Transverse colon (tissue), 4 donors: ENCODE results near the gene RRAD. TPM values are rescaled to one million over a fixed set of nuclear protein-coding genes. Genes with fewer than 3 reads are reported as not detected.

Experiments used
- DNase-seq: peaks from one replicate; pipeline ENCODE4 v3.0.0-alpha.2; 2019
- H3K27ac ChIP-seq, 4 donors: fragments of 200-600 bp; sonication (generic); 2 replicates each; pipeline ENCODE4 v1.5.1; 2016 to 2018; ENCODE audit warnings: inconsistent platforms in 4 of 4
- H3K27me3 ChIP-seq: fragments of 200-600 bp; sonication (generic); 2 replicates; pipeline ENCODE4 v1.5.1; 2017; ENCODE audit warnings: inconsistent platforms
- H3K36me3 ChIP-seq, 4 donors: fragments of 200-600 bp; sonication (generic); 2 replicates each; pipeline ENCODE4 v1.5.1; 2017 to 2019; ENCODE audit warnings: inconsistent platforms in 4 of 4
- H3K4me1 ChIP-seq, 4 donors: fragments of 200-600 bp; sonication (generic); 2 replicates each; pipeline ENCODE4 v1.5.1; 2017 to 2020; ENCODE audit warnings: inconsistent platforms in 4 of 4
- H3K4me3 ChIP-seq, 4 donors: fragments of 200-600 bp; sonication (generic); 1 replicate in 1 of 4; 2 replicates in 3 of 4; pipeline versions ENCODE4 v1.5.1 to v1.6.1; 2017 to 2019; ENCODE audit warnings: inconsistent platforms in 4 of 4
- H3K9me3 ChIP-seq, 2 donors: fragments of 200-600 bp; sonication (generic); 2 replicates each; pipeline ENCODE4 v1.5.1; 2017 to 2019; ENCODE audit warnings: inconsistent platforms in 2 of 2
- EP300 ChIP-seq: sonication (generic); formaldehyde crosslinking; IDR thresholded peaks from one replicate; pipeline ENCODE4 v1.6.1; 2017; ENCODE audit warnings: antibody characterized with exemption, low read depth
- POLR2A ChIP-seq: fragments of 450-650 bp; IDR thresholded peaks from one replicate; pipeline ENCODE4 v1.6.1; 2016; ENCODE audit warnings: antibody characterized with exemption, mild to moderate bottlenecking, moderate library complexity
- POLR2AphosphoS5 ChIP-seq, 3 donors: sonication (generic); formaldehyde crosslinking; IDR thresholded peaks; one replicate each; pipeline ENCODE4 v1.6.1; 2016; ENCODE audit warnings: antibody characterized with exemption in 3 of 3
- WGBS, 2 donors: methylation state at CpG; one replicate each; pipeline ENCODE4 v1.1.5; 2018; ENCODE audit warnings: low coverage in 1 of 2; 5-methylcytosine and 5-hydroxymethylcytosine counted together
- in situ Hi-C, 4 donors: fragments of 200-750 bp; cut with MboI; loops; one replicate each; pipeline versions ENCODE4 v1.15.0 to v1.15.1; 2017; ENCODE audit warnings: low sequenced_read_pairs in 3 of 4, low pct_ligation_motif_present in 1 of 4, low pct_unique_long_range_greater_than_20kb in 1 of 4
- intact Hi-C: fragments of 100-400 bp; cut with DNase I; formaldehyde crosslinking; loops from one replicate; pipeline ENCODE4 v1.15.1; 2023; ENCODE audit warnings: low total_unique reads
- total RNA-seq, 4 donors: library from RNA; depleted of rRNA; stranded (reverse); fragments of >200 nt; gene quantifications; one replicate each; pipeline ENCODE4 v1.1.0, GENCODE V29; 2016
- TF ChIP-seq, protein P1 (sequence below), 5 experiments: fragments of 200-600 bp in 3 of 5; fragments of 450-650 bp in 2 of 5; sonication (generic) in 3 of 5; IDR thresholded peaks; 1 replicate in 2 of 5; 2 replicates in 3 of 5; pipeline ENCODE4 v1.5.1; 2016 to 2017; ENCODE audit warnings: antibody characterized with exemption in 5 of 5, inconsistent platforms in 3 of 5, mild to moderate bottlenecking in 2 of 5, moderate library complexity in 1 of 5

Gene RRAD
- total RNA-seq, 4 donors from 2014 or later: 3.5 to 15.3 (median 4.2) TPM; not detected in 1

DNA sequence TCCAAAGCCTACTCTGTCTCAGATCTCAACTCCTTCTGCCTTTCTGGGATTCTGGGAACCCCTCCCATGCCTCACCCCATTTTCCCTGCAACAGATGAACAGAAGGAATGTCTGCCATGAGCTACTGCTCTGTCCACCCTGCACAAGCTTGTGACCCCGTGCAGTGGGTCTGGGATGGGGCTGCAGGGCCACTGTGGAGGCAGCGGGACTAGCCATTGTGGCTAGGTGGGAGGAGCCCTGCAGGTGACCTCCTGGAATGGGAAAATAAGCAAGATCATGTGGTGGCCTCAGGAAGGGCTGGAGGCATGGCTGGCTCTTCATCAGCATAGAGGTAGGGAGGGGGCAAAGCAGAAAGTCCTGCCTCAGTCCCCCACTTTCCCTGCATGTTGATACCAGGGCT is 31.3 kb downstream of the RRAD start:
- in situ Hi-C loops (no loop called here), intact Hi-C loops (loop anchor here (2.0 kb wide), 1 partner anchor 35 kb away; no protein-coding TSS in a partner anchor)
- TF ChIP-seq, protein P1, sequence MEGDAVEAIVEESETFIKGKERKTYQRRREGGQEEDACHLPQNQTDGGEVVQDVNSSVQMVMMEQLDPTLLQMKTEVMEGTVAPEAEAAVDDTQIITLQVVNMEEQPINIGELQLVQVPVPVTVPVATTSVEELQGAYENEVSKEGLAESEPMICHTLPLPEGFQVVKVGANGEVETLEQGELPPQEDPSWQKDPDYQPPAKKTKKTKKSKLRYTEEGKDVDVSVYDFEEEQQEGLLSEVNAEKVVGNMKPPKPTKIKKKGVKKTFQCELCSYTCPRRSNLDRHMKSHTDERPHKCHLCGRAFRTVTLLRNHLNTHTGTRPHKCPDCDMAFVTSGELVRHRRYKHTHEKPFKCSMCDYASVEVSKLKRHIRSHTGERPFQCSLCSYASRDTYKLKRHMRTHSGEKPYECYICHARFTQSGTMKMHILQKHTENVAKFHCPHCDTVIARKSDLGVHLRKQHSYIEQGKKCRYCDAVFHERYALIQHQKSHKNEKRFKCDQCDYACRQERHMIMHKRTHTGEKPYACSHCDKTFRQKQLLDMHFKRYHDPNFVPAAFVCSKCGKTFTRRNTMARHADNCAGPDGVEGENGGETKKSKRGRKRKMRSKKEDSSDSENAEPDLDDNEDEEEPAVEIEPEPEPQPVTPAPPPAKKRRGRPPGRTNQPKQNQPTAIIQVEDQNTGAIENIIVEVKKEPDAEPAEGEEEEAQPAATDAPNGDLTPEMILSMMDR (IDR thresholded peaks at IDR 0.05): no peak
- TF ChIP-seq POLR2AphosphoS5 (IDR thresholded peaks at IDR 0.05): no peak
- TF ChIP-seq EP300: no peak
- no peak overlapping the region for H3K27ac ChIP-seq
- no peak for DNase-seq
- H3K4me1 ChIP-seq: peaks cover 5 to 34% (median 20%) of the 10 kb centered on the region in 4 donors
- H3K4me3 ChIP-seq: no peak overlapping the region
- no peaks in the 10 kb centered on the region for H3K36me3 ChIP-seq
- no peaks in the 10 kb centered on the region for H3K27me3 ChIP-seq
- H3K9me3 ChIP-seq: no peaks in the 10 kb centered on the region
- 83% methylated on average over 2 of the region's 2 CpGs; no CpG with 5 or more reads in 1 of the 2 donors for WGBS, 2 donors

DNA sequence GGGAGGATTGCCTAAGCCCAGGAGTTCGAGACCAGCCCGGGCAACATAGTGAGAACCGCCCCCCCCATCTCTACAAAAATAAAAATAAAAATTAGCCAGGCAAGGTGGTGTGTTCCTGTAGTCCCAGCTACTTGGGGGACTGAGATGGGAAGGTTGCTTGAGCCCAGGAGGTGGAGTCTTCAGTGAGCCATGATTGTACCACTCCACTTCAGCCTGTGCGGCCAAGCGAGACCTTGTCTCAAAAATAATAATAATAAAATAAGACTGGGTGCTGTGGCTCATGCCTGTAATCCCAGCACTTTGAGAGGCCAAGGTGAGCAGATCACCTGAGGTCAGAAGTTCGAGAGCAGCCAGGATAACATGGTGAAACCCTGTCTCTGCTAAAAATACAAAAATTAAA is 33.5 kb downstream of the RRAD start:
- in situ Hi-C loops (no loop called here), intact Hi-C loops (no loop called here)
- no peaks in the 10 kb centered on the region for H3K27me3 ChIP-seq
- TF ChIP-seq, protein P1 (IDR thresholded peaks at IDR 0.05): no peak
- no peak for TF ChIP-seq POLR2AphosphoS5 (IDR thresholded peaks at IDR 0.05)
- 95 to 98% methylated on average over 6 of the region's 6 CpGs for WGBS, 2 donors
- H3K4me3 ChIP-seq: no peak overlapping the region
- peaks cover 0 to 14% (median 11%) of the 10 kb centered on the region in 4 donors for H3K4me1 ChIP-seq
- no peak for DNase-seq
- H3K27ac ChIP-seq: no peak overlapping the region
- H3K9me3 ChIP-seq: no peaks in the 10 kb centered on the region
- H3K36me3 ChIP-seq: peaks cover 0 to under 1% (median 0%) of the 10 kb centered on the region in 4 donors

DNA sequence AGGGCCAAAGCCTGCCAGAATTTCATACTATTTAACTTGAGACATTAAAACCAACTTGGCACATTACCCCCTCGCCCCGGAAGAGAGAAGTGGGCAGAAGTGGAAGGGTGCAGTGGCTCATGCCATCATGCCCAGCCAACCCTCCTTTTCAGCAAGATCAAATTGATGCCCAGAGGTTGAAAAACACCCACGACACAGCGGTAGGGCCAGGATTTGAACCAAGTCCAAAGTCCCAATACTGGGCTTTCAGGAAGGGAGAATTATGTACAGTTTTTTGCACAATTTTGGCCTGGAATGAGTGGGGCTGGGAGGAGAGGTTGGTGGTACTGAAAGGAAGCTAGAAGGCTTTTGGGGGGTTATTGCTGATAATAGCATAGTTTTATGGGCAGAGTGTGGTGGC is 34.0 kb downstream of the RRAD start:
- intact Hi-C loops: no loop called here

DNA sequence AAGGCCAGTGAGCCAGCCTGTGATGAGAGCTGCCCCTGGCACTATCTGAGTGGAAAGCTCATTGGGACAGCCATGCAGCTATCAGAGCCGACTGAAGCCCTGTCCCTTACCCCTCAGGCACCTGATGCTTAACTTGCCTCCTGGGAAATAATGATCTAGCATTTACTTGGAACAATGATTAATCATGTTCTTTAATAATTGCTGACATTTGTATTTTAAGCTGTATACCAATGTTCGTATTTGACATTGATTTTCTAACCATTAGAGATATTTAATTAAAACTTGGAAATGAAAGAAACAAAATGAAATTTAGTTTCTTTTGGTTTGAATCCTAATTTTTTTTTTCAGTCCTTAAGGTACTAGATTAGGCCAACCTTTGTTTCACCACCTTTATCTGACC is 34.5 kb downstream of the RRAD start:
- Histone ChIP-seq H3K36me3 (peaks cover 0 to 5% (median 0%) of the 10 kb centered on the region in 4 donors), H3K27me3 (no peaks in the 10 kb centered on the region), H3K4me3 (no peak overlapping the region), H3K9me3 (no peaks in the 10 kb centered on the region), H3K27ac (no peak overlapping the region), H3K4me1 (peaks cover 0 to 6% (median 6%) of the 10 kb centered on the region in 4 donors)
- TF ChIP-seq POLR2A (no peak), POLR2AphosphoS5 (IDR thresholded peaks at IDR 0.05) (no peak), EP300 (no peak)
- TF ChIP-seq, protein P1 (IDR thresholded peaks at IDR 0.05): no peak
- WGBS, 2 donors: 91 to 94% methylated on average over 1 to 2 of the region's 2 CpGs
- in situ Hi-C loops: no loop called here
- intact Hi-C loops: no loop called here
- no peak for DNase-seq

More for the DNA sequence above, 34.0 kb downstream of the RRAD start:
- H3K9me3 ChIP-seq: no peaks in the 10 kb centered on the region
- peaks cover 0 to 12% (median 10%) of the 10 kb centered on the region in 4 donors for H3K4me1 ChIP-seq
- TF ChIP-seq POLR2A (no peak), EP300 (no peak), POLR2AphosphoS5 (IDR thresholded peaks at IDR 0.05) (no peak)
- TF ChIP-seq, protein P1 (IDR thresholded peaks at IDR 0.05): no peak
- DNase-seq: no peak
- H3K27ac ChIP-seq: no peak overlapping the region
- peaks cover 0 to 4% (median 0%) of the 10 kb centered on the region in 4 donors for H3K36me3 ChIP-seq
- no peaks in the 10 kb centered on the region for H3K27me3 ChIP-seq
- 90% methylated on average over 4 of the region's 4 CpGs; no CpG with 5 or more reads in 1 of the 2 donors for WGBS, 2 donors
- no peak overlapping the region for H3K4me3 ChIP-seq
- in situ Hi-C loops: no loop called here
